C4-2B (cell line): Measurements from ENCODE around the gene CCDC112.
"Not testable (repeated sequence)": the region's sequence is repeated elsewhere in the genome, so short reads cannot be mapped to it uniquely, and the experiment has no call there.

ENCODE experiments used
- CTCF ChIP-seq: fragments of 450-650 bp; conservative IDR thresholded peaks from 2 replicates; pipeline ENCODE4 v1.5.1; 2017; ENCODE audit warnings: mild to moderate bottlenecking
- ZFX ChIP-seq: fragments of 450-650 bp; IDR thresholded peaks from 2 replicates; pipeline ENCODE4 v1.6.1; 2017

- not testable (repeated sequence) for TF ChIP-seq CTCF, ZFX
Measured at GRCh38 chr5:115328617-115329274, 32.3 kb upstream of the CCDC112 start.
